ENCODE measurements around the gene KIAA0753. TPM values are rescaled to one million over a fixed set of nuclear protein-coding genes. Genes with fewer than 3 reads are reported as not detected.

The KIAA0753 gene
- total RNA-seq, 1 donor from 2014 or later, result 24.0 TPM

DNA sequence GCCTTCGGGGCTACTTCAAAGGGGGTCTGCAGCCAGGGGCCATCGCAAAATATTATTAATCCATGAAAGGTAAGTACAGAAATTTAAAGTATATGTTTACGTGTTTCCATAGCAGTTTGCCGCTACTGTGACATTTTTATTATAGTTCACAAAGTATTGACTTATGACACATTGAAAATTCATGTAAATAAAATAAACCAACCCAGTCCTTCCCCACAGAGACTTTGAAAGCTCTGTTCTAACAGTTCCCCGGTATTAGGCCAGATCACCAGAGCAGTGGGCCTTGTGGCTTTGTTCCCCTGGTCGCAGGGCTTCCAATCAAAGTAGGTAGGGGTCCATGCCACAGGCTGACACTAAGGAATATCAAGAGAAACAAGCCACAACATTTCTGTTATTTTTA lies 13.9 kb downstream of the KIAA0753 start:
- Mint-ChIP-seq H3K4me3 (ENCODE audit: unreplicated experiment) (no peak overlapping the region), H3K4me1 (ENCODE audit: unreplicated experiment) (peaks cover 5% of the 10 kb centered on the region), H3K9me3 (ENCODE audit: unreplicated experiment) (no peaks in the 10 kb centered on the region), H3K36me3 (ENCODE audit: unreplicated experiment) (peaks cover 51% of the 10 kb centered on the region), H3K27ac (ENCODE audit: unreplicated experiment) (no peak overlapping the region), H3K27me3 (ENCODE audit: unreplicated experiment) (no peaks in the 10 kb centered on the region)
- TF ChIP-seq, protein P1, sequence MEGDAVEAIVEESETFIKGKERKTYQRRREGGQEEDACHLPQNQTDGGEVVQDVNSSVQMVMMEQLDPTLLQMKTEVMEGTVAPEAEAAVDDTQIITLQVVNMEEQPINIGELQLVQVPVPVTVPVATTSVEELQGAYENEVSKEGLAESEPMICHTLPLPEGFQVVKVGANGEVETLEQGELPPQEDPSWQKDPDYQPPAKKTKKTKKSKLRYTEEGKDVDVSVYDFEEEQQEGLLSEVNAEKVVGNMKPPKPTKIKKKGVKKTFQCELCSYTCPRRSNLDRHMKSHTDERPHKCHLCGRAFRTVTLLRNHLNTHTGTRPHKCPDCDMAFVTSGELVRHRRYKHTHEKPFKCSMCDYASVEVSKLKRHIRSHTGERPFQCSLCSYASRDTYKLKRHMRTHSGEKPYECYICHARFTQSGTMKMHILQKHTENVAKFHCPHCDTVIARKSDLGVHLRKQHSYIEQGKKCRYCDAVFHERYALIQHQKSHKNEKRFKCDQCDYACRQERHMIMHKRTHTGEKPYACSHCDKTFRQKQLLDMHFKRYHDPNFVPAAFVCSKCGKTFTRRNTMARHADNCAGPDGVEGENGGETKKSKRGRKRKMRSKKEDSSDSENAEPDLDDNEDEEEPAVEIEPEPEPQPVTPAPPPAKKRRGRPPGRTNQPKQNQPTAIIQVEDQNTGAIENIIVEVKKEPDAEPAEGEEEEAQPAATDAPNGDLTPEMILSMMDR (IDR thresholded peaks at IDR 0.05), result no peak
- DNase-seq (ENCODE audit: extremely low spot score, unreplicated experiment), result no peak

DNA sequence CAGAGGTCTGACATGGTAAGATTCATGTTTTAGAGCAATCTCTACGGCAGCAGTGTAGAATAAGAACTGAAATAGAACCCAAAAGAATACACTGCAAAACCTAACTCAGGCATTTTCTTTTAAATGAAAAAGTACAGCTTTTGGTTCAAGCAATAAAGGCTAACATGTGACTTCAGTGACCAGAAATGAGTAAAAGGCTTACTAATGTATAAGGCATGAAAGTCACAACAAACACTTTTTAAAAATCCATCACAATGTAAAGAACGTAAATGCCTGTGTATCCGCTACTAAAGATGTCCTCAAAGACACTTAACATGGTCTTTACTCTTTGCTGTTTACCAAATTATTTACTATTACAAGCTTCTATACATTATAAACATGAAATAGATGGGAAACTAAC lies 16.6 kb downstream of the KIAA0753 start:
- Mint-ChIP-seq H3K36me3 (ENCODE audit: unreplicated experiment) (peaks cover 39% of the 10 kb centered on the region), H3K27ac (ENCODE audit: unreplicated experiment) (no peak overlapping the region), H3K27me3 (ENCODE audit: unreplicated experiment) (no peaks in the 10 kb centered on the region), H3K4me1 (ENCODE audit: unreplicated experiment) (peaks cover 5% of the 10 kb centered on the region), H3K4me3 (ENCODE audit: unreplicated experiment) (no peak overlapping the region), H3K9me3 (ENCODE audit: unreplicated experiment) (no peaks in the 10 kb centered on the region)
- TF ChIP-seq, protein P1 (IDR thresholded peaks at IDR 0.05), result no peak
- DNase-seq (ENCODE audit: extremely low spot score, unreplicated experiment), result no peak

DNA sequence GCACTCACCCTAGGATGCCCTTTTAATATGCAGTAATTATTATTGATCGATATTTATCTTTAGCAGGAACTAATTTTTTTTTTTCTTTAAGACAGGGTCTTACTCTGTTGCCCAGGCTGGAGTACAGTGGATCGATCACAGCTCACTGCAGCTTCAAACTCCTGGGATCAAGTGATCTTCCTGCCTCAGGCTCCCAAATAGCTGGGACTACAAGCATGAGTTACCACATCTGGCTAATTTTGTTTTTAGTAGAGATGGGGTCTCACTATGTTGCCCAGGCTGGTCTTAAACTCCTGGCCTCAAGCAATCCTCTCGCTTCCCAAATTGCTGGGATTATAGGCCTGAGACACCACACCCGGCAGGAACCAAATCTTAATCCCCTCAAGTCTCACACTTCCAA lies 29.3 kb downstream of the KIAA0753 start:
- TF ChIP-seq, protein P1 (IDR thresholded peaks at IDR 0.05), result no peak
- Mint-ChIP-seq H3K9me3 (ENCODE audit: unreplicated experiment) (no peaks in the 10 kb centered on the region), H3K36me3 (ENCODE audit: unreplicated experiment) (peaks cover 45% of the 10 kb centered on the region), H3K4me1 (ENCODE audit: unreplicated experiment) (peaks cover 5% of the 10 kb centered on the region), H3K4me3 (ENCODE audit: unreplicated experiment) (no peak overlapping the region), H3K27ac (ENCODE audit: unreplicated experiment) (no peak overlapping the region), H3K27me3 (ENCODE audit: unreplicated experiment) (no peaks in the 10 kb centered on the region)
- DNase-seq (ENCODE audit: extremely low spot score, unreplicated experiment), result no peak

DNA sequence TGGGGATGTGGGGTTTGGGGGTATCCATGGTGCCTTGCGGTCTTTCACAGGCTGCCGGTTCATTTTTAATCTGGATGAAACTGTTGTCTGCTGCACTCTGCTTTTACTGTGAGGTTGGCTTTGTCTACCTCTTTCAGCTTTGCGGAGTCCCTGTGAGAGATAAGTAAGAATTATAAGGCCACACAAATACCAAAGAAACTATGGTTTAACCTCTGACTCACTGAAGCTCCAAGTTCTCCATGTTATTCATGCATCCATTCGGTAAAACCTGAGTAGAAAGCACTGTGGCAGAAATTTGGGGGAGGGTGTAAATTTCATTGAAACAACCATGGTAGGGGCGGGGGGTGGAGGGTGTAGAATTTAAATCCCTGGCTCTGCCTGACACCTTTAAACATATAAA lies 30.5 kb downstream of the KIAA0753 start:
- peaks cover 5% of the 10 kb centered on the region for H3K4me1 Mint-ChIP-seq (ENCODE audit: unreplicated experiment)

DNA sequence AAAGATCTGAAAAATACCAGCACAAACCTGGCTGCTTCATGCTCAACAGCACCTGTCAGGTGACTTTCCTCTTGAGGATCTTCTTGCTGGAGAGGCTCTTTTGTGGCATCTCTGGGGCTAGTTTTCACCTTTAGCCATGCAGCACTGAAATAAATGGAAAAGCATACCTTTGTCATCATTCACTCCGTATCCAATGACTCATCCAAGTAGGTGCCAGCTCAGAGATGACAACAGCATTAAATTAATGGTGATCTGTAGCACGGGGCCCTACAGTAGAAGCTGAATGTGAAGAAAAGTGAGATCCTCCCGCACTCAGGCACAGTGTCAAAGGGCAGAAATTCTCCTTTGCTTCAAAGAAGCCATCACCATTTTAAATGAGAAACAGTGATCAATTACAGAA lies 32.2 kb downstream of the KIAA0753 start:
- TF ChIP-seq, protein P1 (IDR thresholded peaks at IDR 0.05), result no peak
- Mint-ChIP-seq H3K4me3 (ENCODE audit: unreplicated experiment) (no peak overlapping the region), H3K9me3 (ENCODE audit: unreplicated experiment) (no peaks in the 10 kb centered on the region), H3K36me3 (ENCODE audit: unreplicated experiment) (peaks cover 45% of the 10 kb centered on the region), H3K4me1 (ENCODE audit: unreplicated experiment) (peaks cover 11% of the 10 kb centered on the region), H3K27ac (ENCODE audit: unreplicated experiment) (no peak overlapping the region), H3K27me3 (ENCODE audit: unreplicated experiment) (no peaks in the 10 kb centered on the region)
- no peak for DNase-seq (ENCODE audit: extremely low spot score, unreplicated experiment)

More for the DNA sequence above, 30.5 kb downstream of the KIAA0753 start:
- no peaks in the 10 kb centered on the region for H3K9me3 Mint-ChIP-seq (ENCODE audit: unreplicated experiment)
- peaks cover 48% of the 10 kb centered on the region for H3K36me3 Mint-ChIP-seq (ENCODE audit: unreplicated experiment)
- H3K27ac Mint-ChIP-seq (ENCODE audit: unreplicated experiment), result no peak overlapping the region
- no peak for DNase-seq (ENCODE audit: extremely low spot score, unreplicated experiment)
- TF ChIP-seq, protein P1 (IDR thresholded peaks at IDR 0.05), result no peak
- H3K4me3 Mint-ChIP-seq (ENCODE audit: unreplicated experiment), result no peak overlapping the region
- H3K27me3 Mint-ChIP-seq (ENCODE audit: unreplicated experiment), result no peaks in the 10 kb centered on the region
